ENCODE measurements around the gene STXBP6.

STXBP6 gene

GRCh38 chr14:24992624-24993360, 57.2 kb downstream of the STXBP6 start:
- H2BK15ac ChIP-seq (replicated peaks; ENCODE audit: low read depth): no peak overlapping the region
- no peak overlapping the region for H3K23ac ChIP-seq (ENCODE audit: low read length)
- no peak overlapping the region for H3K4me2 ChIP-seq (ENCODE audit: low read length)
- no peak overlapping the region for H3K56ac ChIP-seq (ENCODE audit: low read length)
- H3K79me2 ChIP-seq (ENCODE audit: control insufficient read depth, insufficient read depth, low read length): no peaks in the 10 kb centered on the region
- no peak overlapping the region for H4K8ac ChIP-seq (ENCODE audit: low read depth, low read length)
- H2BK5ac ChIP-seq (ENCODE audit: low read length): no peak overlapping the region
- H3K18ac ChIP-seq (ENCODE audit: low read length): no peak overlapping the region
- no peak overlapping the region for H3K4me3 ChIP-seq (ENCODE audit: low read length)
- H2BK120ac ChIP-seq (ENCODE audit: low read depth, low read length): no peak overlapping the region
- no peak overlapping the region for H3K27ac ChIP-seq (ENCODE audit: low read depth, low read length)
- no peaks in the 10 kb centered on the region for H3K36me3 ChIP-seq (ENCODE audit: control insufficient read depth, insufficient read depth, low read length)
- H3K4me1 ChIP-seq (ENCODE audit: control insufficient read depth, low read depth, low read length): no peaks in the 10 kb centered on the region
- H4K5ac ChIP-seq (ENCODE audit: low read length): no peak overlapping the region
- H2AK5ac ChIP-seq (ENCODE audit: low read length): no peak overlapping the region
- no CpG with 5 or more reads among the region's 5 CpGs for WGBS (ENCODE audit: extremely low coverage, insufficient coverage, low lambda C conversion rate)
- no peaks in the 10 kb centered on the region for H3K79me1 ChIP-seq (ENCODE audit: low read length)
- H3K27me3 ChIP-seq (ENCODE audit: insufficient read depth, low read length, poor library complexity): no peaks in the 10 kb centered on the region
- no peak for DNase-seq
- H3K4ac ChIP-seq (ENCODE audit: low read depth, low read length): no peak overlapping the region
- no peak overlapping the region for H3K9ac ChIP-seq (ENCODE audit: low read length)

- Histone ChIP-seq H4K5ac (ENCODE audit: low read length) (no peak overlapping the region), H3K79me2 (ENCODE audit: control insufficient read depth, insufficient read depth, low read length) (no peaks in the 10 kb centered on the region), H3K36me3 (ENCODE audit: control insufficient read depth, insufficient read depth, low read length) (no peaks in the 10 kb centered on the region), H3K27ac (ENCODE audit: low read depth, low read length) (no peak overlapping the region), H3K56ac (ENCODE audit: low read length) (no peak overlapping the region), H2BK5ac (ENCODE audit: low read length) (no peak overlapping the region), H2BK15ac (replicated peaks; ENCODE audit: low read depth) (no peak overlapping the region), H2AK5ac (ENCODE audit: low read length) (no peak overlapping the region), H4K8ac (ENCODE audit: low read depth, low read length) (no peak overlapping the region), H3K18ac (ENCODE audit: low read length) (no peak overlapping the region), H2BK120ac (ENCODE audit: low read depth, low read length) (no peak overlapping the region), H3K9ac (ENCODE audit: low read length) (no peak overlapping the region), H3K27me3 (ENCODE audit: insufficient read depth, low read length, poor library complexity) (no peaks in the 10 kb centered on the region), H3K4me1 (ENCODE audit: control insufficient read depth, low read depth, low read length) (no peaks in the 10 kb centered on the region), H3K79me1 (ENCODE audit: low read length) (no peaks in the 10 kb centered on the region), H3K4me2 (ENCODE audit: low read length) (no peak overlapping the region), H3K23ac (ENCODE audit: low read length) (no peak overlapping the region), H3K4me3 (ENCODE audit: low read length) (no peak overlapping the region), H3K4ac (ENCODE audit: low read depth, low read length) (no peak overlapping the region)
- no CpG with 5 or more reads among the region's 6 CpGs for WGBS (ENCODE audit: extremely low coverage, insufficient coverage, low lambda C conversion rate)
- no peak for DNase-seq
Observed at GRCh38 chr14:24991821-24992220, 58.1 kb downstream of the STXBP6 start.

- Histone ChIP-seq H3K4me1 (ENCODE audit: control insufficient read depth, low read depth, low read length) (no peaks in the 10 kb centered on the region), H3K27me3 (ENCODE audit: insufficient read depth, low read length, poor library complexity) (no peaks in the 10 kb centered on the region), H3K4me3 (ENCODE audit: low read length) (no peak overlapping the region), H2BK5ac (ENCODE audit: low read length) (no peak overlapping the region), H3K9ac (ENCODE audit: low read length) (no peak overlapping the region), H2BK15ac (replicated peaks; ENCODE audit: low read depth) (no peak overlapping the region), H3K4ac (ENCODE audit: low read depth, low read length) (no peak overlapping the region), H3K36me3 (ENCODE audit: control insufficient read depth, insufficient read depth, low read length) (no peaks in the 10 kb centered on the region), H4K5ac (ENCODE audit: low read length) (no peak overlapping the region), H3K18ac (ENCODE audit: low read length) (no peak overlapping the region), H3K79me1 (ENCODE audit: low read length) (no peaks in the 10 kb centered on the region), H2BK120ac (ENCODE audit: low read depth, low read length) (no peak overlapping the region), H3K27ac (ENCODE audit: low read depth, low read length) (no peak overlapping the region), H2AK5ac (ENCODE audit: low read length) (no peak overlapping the region), H3K4me2 (ENCODE audit: low read length) (no peak overlapping the region), H3K23ac (ENCODE audit: low read length) (no peak overlapping the region), H4K8ac (ENCODE audit: low read depth, low read length) (no peak overlapping the region), H3K79me2 (ENCODE audit: control insufficient read depth, insufficient read depth, low read length) (no peaks in the 10 kb centered on the region), H3K56ac (ENCODE audit: low read length) (no peak overlapping the region)
- no peak for DNase-seq
- no CpG with 5 or more reads among the region's 1 CpG for WGBS (ENCODE audit: extremely low coverage, insufficient coverage, low lambda C conversion rate)
Observed at GRCh38 chr14:24991288-24991687, 58.7 kb downstream of the STXBP6 start.

- H4K5ac ChIP-seq (ENCODE audit: low read length): no peak overlapping the region
- no peaks in the 10 kb centered on the region for H3K4me1 ChIP-seq (ENCODE audit: control insufficient read depth, low read depth, low read length)
- H4K8ac ChIP-seq (ENCODE audit: low read depth, low read length): no peak overlapping the region
- no peak overlapping the region for H3K18ac ChIP-seq (ENCODE audit: low read length)
- H3K79me2 ChIP-seq (ENCODE audit: control insufficient read depth, insufficient read depth, low read length): no peaks in the 10 kb centered on the region
- no peaks in the 10 kb centered on the region for H3K36me3 ChIP-seq (ENCODE audit: control insufficient read depth, insufficient read depth, low read length)
- H3K23ac ChIP-seq (ENCODE audit: low read length): no peak overlapping the region
- no peaks in the 10 kb centered on the region for H3K27me3 ChIP-seq (ENCODE audit: insufficient read depth, low read length, poor library complexity)
- no peak overlapping the region for H2BK5ac ChIP-seq (ENCODE audit: low read length)
- H3K27ac ChIP-seq (ENCODE audit: low read depth, low read length): no peak overlapping the region
- H2BK15ac ChIP-seq (replicated peaks; ENCODE audit: low read depth): no peak overlapping the region
- no peak overlapping the region for H2AK5ac ChIP-seq (ENCODE audit: low read length)
- no peak overlapping the region for H3K56ac ChIP-seq (ENCODE audit: low read length)
- no peak overlapping the region for H3K4me3 ChIP-seq (ENCODE audit: low read length)
- H3K4ac ChIP-seq (ENCODE audit: low read depth, low read length): no peak overlapping the region
- no peak overlapping the region for H3K9ac ChIP-seq (ENCODE audit: low read length)
- DNase-seq: no peak
- no peak overlapping the region for H2BK120ac ChIP-seq (ENCODE audit: low read depth, low read length)
- H3K79me1 ChIP-seq (ENCODE audit: low read length): no peaks in the 10 kb centered on the region
- no peak overlapping the region for H3K4me2 ChIP-seq (ENCODE audit: low read length)
Observed at GRCh38 chr14:24990773-24991172, 59.2 kb downstream of the STXBP6 start.

GRCh38 chr14:24990050-24990449, 59.9 kb downstream of the STXBP6 start:
- Histone ChIP-seq H4K5ac (ENCODE audit: low read length) (no peak overlapping the region), H2BK5ac (ENCODE audit: low read length) (no peak overlapping the region), H3K56ac (ENCODE audit: low read length) (no peak overlapping the region), H3K23ac (ENCODE audit: low read length) (no peak overlapping the region), H3K4ac (ENCODE audit: low read depth, low read length) (no peak overlapping the region), H3K4me1 (ENCODE audit: control insufficient read depth, low read depth, low read length) (no peaks in the 10 kb centered on the region), H3K4me3 (ENCODE audit: low read length) (no peak overlapping the region), H2BK15ac (replicated peaks; ENCODE audit: low read depth) (no peak overlapping the region), H3K36me3 (ENCODE audit: control insufficient read depth, insufficient read depth, low read length) (no peaks in the 10 kb centered on the region), H3K79me2 (ENCODE audit: control insufficient read depth, insufficient read depth, low read length) (no peaks in the 10 kb centered on the region), H4K8ac (ENCODE audit: low read depth, low read length) (no peak overlapping the region), H2BK120ac (ENCODE audit: low read depth, low read length) (no peak overlapping the region), H3K9ac (ENCODE audit: low read length) (no peak overlapping the region), H3K18ac (ENCODE audit: low read length) (no peak overlapping the region), H3K27ac (ENCODE audit: low read depth, low read length) (no peak overlapping the region), H2AK5ac (ENCODE audit: low read length) (no peak overlapping the region), H3K4me2 (ENCODE audit: low read length) (no peak overlapping the region), H3K27me3 (ENCODE audit: insufficient read depth, low read length, poor library complexity) (no peaks in the 10 kb centered on the region), H3K79me1 (ENCODE audit: low read length) (no peaks in the 10 kb centered on the region)
- DNase-seq: no peak
- WGBS (ENCODE audit: extremely low coverage, insufficient coverage, low lambda C conversion rate): no CpG with 5 or more reads among the region's 8 CpGs

- no peaks in the 10 kb centered on the region for H3K36me3 ChIP-seq (ENCODE audit: control insufficient read depth, insufficient read depth, low read length)
- H2BK5ac ChIP-seq (ENCODE audit: low read length): no peak overlapping the region
- H3K79me2 ChIP-seq (ENCODE audit: control insufficient read depth, insufficient read depth, low read length): no peaks in the 10 kb centered on the region
- no peak overlapping the region for H2BK15ac ChIP-seq (replicated peaks; ENCODE audit: low read depth)
- no peak overlapping the region for H3K4me2 ChIP-seq (ENCODE audit: low read length)
- no peak overlapping the region for H3K4ac ChIP-seq (ENCODE audit: low read depth, low read length)
- no peak overlapping the region for H3K9ac ChIP-seq (ENCODE audit: low read length)
- no peak for DNase-seq
- no peak overlapping the region for H3K18ac ChIP-seq (ENCODE audit: low read length)
- no peak overlapping the region for H2AK5ac ChIP-seq (ENCODE audit: low read length)
- no peak overlapping the region for H3K23ac ChIP-seq (ENCODE audit: low read length)
- no peak overlapping the region for H3K27ac ChIP-seq (ENCODE audit: low read depth, low read length)
- no peaks in the 10 kb centered on the region for H3K79me1 ChIP-seq (ENCODE audit: low read length)
- H4K5ac ChIP-seq (ENCODE audit: low read length): no peak overlapping the region
- H4K8ac ChIP-seq (ENCODE audit: low read depth, low read length): no peak overlapping the region
- no CpG with 5 or more reads among the region's 5 CpGs for WGBS (ENCODE audit: extremely low coverage, insufficient coverage, low lambda C conversion rate)
- no peak overlapping the region for H2BK120ac ChIP-seq (ENCODE audit: low read depth, low read length)
- H3K4me1 ChIP-seq (ENCODE audit: control insufficient read depth, low read depth, low read length): no peaks in the 10 kb centered on the region
- H3K27me3 ChIP-seq (ENCODE audit: insufficient read depth, low read length, poor library complexity): no peaks in the 10 kb centered on the region
- H3K4me3 ChIP-seq (ENCODE audit: low read length): no peak overlapping the region
- no peak overlapping the region for H3K56ac ChIP-seq (ENCODE audit: low read length)
Observed at GRCh38 chr14:24988760-24989159, 61.2 kb downstream of the STXBP6 start.

All from mesendoderm (in vitro differentiated cells).